H1 (cell line): ENCODE results near the gene TEX22. TPM values are rescaled to one million over a fixed set of nuclear protein-coding genes. Genes with fewer than 3 reads are reported as not detected.

Experiments used
- BACH1 ChIP-seq: IDR thresholded peaks from 2 replicates; pipeline ENCODE4 v1.6.1; 2012; ENCODE audit warnings: low read length, improper control_type of control experiment
- E2F6 ChIP-seq: IDR thresholded peaks from 2 replicates; pipeline ENCODE4 v1.6.1; 2012; ENCODE audit warnings: inconsistent platforms
- GTF2F1 ChIP-seq: IDR thresholded peaks from 2 replicates; pipeline ENCODE4 v1.6.1; 2012; ENCODE audit warnings: low read depth, low read length, improper control_type of control experiment, borderline replicate concordance
- RFX5 ChIP-seq: IDR thresholded peaks from 2 replicates; pipeline ENCODE4 v1.6.1; 2011; ENCODE audit warnings: low read depth, low read length, improper control_type of control experiment, borderline replicate concordance
- TAF1 ChIP-seq: IDR thresholded peaks from 2 replicates; pipeline ENCODE4 v1.6.1; 2011; ENCODE audit warnings: mild to moderate bottlenecking, low read depth, low read length
- USF2 ChIP-seq: IDR thresholded peaks from 2 replicates; pipeline ENCODE4 v1.6.1; 2011; ENCODE audit warnings: low read length, improper control_type of control experiment
- polyA plus RNA-seq, 7 experiments: library from polyadenylated mRNA; depleted of rRNA in 3 of 7; stranded (reverse) in 5 of 7; unstranded in 2 of 7; fragments of >200 nt in 5 of 7; fragments of 200-250 nt in 2 of 7; gene quantifications; 1 replicate in 5 of 7; 2 replicates in 1 of 7; 4 replicates in 1 of 7; pipeline versions ENCODE4 v1.2.1 to v1.2.3, GENCODE V29; 2011 to 2013; ENCODE audit warnings: missing spikeins in 2 of 7, mixed read lengths in 2 of 7
- total RNA-seq: library from RNA; stranded (reverse); fragmentation: NEBNext Ultra II Directional; extraction: Animal tissue kit (Norgen Biotek cat#: 25700); gene quantifications from 2 replicates; pipeline ENCODE4 v1.2.1, GENCODE V29; 2021

The TEX22 gene
- total and polyA plus RNA-seq, 2 of the 8 experiments (the other 6 are each of a cell fraction or from before 2014, with no cell fraction given): 0.24 to 0.39 TPM

GRCh38 chr14:105458571-105458970, 60.2 kb downstream of the TEX22 start (continued):
- TF ChIP-seq USF2: no peak
- no peak for TF ChIP-seq GTF2F1
- TF ChIP-seq BACH1: no peak
- TF ChIP-seq E2F6: no peak
- no peak for TF ChIP-seq TAF1
- no peak for TF ChIP-seq RFX5
- TF ChIP-seq, all 59 proteins: peak for 0
